Dermis microvascular lymphatic vessel endothelial cell (primary cell): ENCODE measurements around the gene SYNDIG1. TPM values are rescaled to one million over a fixed set of nuclear protein-coding genes. Genes with fewer than 3 reads are reported as not detected.
"Not testable (repeated sequence)": the region's sequence is repeated elsewhere in the genome, so short reads cannot be mapped to it uniquely, and the experiment has no call there.

Experiments used
- DNase-seq, 2 donors: peaks; one replicate each; pipeline versions ENCODE4 v3.0.0 to v3.0.0-alpha.2; 2010; ENCODE audit warnings: low read depth in 2 of 2
- total RNA-seq: library from RNA; depleted of rRNA; stranded (reverse); fragments of >200 nt; gene quantifications from 2 replicates; pipeline ENCODE4 v1.2.1, GENCODE V29; 2014

SYNDIG1 gene
- total RNA-seq, 1 donor from 2014 or later, result not detected

DNA sequence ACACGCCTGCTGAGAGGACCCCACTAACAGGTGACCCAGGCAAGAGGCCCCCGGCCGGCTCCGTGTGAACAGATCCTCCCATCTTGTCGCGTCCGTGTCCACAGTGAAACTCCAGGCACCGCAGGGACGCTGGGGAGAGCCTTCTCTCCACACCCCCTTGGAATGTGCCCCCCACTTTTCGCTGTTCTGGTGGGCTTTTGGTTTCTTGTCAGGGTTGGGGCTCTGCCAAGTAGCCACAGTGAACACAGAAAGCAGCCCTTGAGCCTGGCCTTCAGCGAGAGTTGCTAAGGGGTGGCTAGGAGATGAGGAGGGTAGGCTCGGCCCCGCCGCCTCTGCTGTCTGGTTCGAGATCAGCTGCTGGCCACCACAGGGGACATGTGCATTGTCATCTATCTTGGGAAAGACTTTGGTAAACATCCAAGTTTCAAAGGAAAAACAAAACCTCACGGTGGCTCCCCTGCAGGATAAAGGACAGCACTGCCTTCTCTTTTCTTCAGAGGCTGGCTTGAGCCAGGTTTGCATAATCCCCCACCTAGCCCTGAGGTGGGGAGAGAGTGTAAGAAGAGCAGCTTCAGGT lies 22.7 kb downstream of the SYNDIG1 start:
- no peak for DNase-seq

DNA sequence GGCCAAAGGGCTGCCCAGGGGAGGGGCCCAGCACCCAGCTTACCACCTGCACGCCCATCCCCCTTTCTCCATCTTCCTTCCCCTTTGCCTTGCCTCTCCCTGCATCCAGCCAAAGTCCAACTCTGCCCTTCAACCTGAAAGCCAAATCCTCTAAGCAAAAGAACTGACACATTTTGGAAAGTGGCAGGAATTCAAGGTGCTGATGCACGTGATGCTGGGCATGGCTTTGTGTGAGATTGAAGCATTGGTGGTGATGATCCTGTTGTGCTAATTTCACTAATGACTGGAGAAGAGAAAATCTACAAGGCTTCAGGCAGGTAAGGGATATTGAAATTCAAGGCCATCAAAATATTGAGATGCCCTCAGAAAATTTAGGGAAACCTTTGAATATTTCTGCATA lies 23.3 kb downstream of the SYNDIG1 start:
- DNase-seq, result no peak

DNA sequence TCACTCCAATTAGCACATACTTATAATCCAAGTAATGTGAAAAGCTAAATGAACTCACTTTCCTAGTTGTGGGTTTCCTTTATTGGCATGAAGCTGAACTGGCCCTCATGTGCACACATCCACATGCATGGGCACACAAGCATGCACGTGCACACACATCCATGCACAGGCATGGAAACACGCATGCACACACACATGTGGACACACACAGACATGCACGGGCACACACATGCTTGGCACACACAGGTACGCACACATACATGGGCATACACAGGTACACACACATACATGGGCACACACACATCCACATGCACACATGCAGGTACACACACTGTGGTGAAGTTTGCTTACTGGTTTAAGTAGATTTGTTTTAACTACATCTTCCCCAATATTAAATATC lies 23.8 kb downstream of the SYNDIG1 start:
- no peak for DNase-seq

DNA sequence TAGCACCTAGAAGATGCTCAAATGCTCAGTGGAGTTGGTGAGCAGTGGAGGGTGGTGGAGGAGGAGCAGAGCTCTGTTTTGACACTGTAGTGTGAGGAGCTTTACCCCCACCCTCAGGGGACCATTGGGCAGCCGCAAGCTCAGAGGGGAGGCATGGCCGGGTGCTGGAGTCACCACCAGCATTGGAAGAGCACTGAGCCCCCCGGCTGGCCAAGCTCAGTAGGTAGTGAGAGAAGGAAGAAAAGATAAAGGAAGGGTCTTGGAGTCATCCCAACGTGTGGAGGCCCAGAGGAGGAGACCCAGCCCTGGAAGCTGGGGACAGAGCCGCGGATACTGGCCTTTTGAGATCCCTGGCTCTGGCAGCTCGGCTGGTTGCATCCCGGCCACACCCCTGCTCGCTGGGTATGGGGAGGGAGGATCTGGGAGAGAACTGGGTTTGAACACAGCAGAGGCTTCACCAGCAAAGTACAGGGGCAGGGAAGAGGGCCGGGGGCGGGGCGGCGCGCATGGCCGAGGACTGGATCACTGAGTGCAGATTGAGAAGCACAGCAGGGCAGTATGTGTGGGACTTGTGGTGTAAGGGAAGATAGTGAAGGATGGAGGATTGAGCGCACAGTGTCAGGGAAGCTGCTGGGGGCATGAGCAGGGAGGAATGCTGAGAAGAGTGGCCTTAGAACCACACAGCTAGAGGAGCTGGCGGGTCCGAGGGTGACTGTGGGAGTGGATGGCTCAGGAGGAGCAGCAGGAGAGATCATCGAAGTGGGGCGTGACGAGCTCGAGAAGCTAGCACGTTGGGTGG lies 24.4 kb downstream of the SYNDIG1 start:
- no peak for DNase-seq

GRCh38 chr20:24494460-24494920 lies 25.1 kb downstream of the SYNDIG1 start:
- DNase-seq, result no peak

DNA sequence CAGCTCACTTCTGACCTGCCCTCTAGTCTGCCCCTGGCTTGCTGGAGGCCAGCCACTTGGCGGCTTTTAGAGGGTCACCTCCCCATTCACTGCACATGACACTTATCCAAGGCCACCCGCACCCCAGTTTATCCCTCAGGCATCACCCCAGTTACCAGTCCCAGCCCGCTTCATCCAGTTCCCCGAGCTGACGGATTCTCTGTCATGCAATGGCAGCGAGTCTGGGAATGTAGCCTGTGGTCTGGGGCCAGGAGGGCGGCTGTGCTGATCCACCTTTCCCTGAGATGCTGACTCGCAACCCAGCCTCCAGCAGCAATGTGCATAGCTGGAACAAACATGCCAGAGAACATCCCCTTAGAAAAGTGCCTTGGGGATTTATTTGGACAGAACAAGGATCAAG lies 25.8 kb downstream of the SYNDIG1 start:
- DNase-seq, result no peak

- no peak for DNase-seq
Measured at GRCh38 chr20:24497851-24498250, 28.4 kb downstream of the SYNDIG1 start.

DNA sequence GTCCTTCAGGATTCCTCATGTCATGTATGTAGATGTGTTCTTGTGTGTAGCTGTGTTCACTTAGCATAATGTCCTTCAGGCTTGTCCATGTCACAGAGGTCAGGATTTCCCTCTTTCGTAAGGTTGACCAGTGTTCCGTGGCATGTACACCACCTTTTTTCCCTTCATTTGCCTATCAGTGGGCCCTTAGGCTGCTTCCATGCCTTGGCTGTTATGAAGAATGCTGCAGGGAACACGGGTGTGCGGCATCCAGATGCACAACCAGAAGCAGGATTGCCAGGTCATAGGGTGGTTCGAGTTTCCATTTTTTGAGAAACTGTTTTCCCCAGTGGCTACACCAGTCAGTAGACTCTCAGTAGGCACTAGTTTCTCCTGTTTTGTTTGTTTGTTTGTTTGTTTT lies 29.2 kb downstream of the SYNDIG1 start:
- DNase-seq, result no peak

DNA sequence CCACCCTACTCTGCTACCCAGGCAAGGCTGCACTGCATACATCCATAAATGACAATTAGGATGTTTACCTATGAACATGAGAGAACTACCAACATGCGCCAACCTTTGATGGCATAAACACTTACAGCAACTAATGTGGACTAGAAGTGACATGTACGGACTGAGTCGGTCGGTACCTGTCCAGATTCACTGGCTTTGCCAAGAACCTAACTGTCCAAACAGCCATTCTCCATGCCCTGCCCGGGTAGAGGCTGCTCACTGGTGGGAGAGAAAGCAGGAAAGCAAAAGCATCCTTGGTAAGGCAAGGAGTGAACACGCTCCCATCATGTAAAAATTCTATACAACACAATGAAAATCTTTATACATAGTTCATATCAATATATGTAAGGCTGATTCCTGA lies 30.0 kb downstream of the SYNDIG1 start:
- DNase-seq, result no peak

- no peak for DNase-seq
Measured at GRCh38 chr20:24501764-24502556, 32.5 kb downstream of the SYNDIG1 start.

GRCh38 chr20:24502661-24503060 lies 33.2 kb downstream of the SYNDIG1 start:
- DNase-seq, result no peak

DNA sequence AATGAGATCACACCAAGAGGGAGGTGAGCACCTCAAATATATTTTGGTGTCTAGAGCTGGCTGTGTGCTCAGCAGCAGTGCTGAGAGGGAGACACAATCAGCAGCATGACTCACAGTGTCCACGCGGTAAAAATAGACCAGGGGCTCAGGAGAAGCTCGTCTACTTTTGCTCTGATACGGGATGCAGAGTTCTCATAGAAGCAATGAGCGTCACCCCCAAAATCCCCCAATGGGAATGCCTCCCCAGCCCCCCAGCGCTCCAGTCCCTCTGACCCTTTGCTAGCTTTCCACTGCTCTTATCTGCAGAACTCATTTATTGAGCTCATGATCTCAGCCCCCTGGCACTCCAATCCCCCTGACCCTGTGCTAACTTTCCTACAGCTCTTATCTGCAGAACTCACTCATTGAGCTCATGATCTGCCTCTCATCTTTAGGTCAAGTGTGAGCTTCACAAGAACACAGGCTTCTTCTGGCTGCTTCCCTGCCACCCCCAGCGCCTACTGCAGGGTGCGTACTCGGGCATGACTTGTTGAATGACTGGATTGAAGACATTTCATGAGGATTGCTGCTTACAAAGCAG lies 34.0 kb downstream of the SYNDIG1 start:
- no peak for DNase-seq

DNA sequence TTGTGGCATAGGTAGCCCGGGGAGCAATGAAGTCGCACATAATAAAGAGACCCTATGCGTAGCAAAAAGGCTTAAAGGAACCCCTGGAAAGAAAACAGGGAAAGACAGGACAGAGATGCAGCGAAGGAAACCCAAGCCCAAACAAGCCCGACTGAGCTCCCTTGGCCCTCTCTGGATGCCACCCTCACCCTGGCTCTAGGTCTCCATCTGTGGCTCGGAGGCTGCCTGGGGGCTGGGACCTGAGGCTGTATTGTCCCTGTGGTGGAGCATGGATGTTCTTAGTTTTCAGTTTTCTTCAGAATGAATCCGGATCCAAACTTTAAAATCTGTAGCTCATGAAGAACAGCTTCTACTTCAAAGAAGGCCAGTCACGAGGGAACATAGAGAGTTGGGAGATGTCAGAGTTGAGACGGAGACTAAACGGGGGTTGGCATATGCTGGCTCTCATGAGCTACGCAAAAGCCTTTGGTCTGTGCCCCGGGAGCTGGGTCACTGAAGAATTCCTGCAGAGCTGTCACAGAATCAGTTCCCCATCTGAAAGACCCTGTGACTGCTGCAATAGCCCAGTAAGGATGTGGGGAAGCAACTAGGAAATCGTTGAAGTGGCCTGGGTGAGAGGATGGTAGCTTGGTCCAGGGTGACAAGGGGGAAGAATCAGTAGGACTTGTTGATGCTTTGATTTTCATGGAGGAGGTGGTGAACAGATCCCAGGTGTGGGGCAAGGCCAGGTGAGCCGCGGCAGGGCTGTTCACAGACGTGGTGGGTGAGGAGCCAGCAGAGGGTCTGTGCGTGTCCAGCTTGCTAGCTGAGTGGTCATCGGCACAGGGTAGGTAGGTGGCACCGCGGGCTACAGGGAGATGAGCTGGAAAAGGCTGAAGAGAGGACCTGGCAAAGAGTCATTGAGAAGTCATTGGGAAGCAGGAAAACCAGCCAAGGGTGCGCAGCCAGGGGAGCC lies 35.2 kb downstream of the SYNDIG1 start:
- DNase-seq, result no peak

- DNase-seq, result no peak
Measured at GRCh38 chr20:24506146-24506545, 36.7 kb downstream of the SYNDIG1 start.

- no peak for DNase-seq
Measured at GRCh38 chr20:24506696-24507095, 37.3 kb downstream of the SYNDIG1 start.

DNA sequence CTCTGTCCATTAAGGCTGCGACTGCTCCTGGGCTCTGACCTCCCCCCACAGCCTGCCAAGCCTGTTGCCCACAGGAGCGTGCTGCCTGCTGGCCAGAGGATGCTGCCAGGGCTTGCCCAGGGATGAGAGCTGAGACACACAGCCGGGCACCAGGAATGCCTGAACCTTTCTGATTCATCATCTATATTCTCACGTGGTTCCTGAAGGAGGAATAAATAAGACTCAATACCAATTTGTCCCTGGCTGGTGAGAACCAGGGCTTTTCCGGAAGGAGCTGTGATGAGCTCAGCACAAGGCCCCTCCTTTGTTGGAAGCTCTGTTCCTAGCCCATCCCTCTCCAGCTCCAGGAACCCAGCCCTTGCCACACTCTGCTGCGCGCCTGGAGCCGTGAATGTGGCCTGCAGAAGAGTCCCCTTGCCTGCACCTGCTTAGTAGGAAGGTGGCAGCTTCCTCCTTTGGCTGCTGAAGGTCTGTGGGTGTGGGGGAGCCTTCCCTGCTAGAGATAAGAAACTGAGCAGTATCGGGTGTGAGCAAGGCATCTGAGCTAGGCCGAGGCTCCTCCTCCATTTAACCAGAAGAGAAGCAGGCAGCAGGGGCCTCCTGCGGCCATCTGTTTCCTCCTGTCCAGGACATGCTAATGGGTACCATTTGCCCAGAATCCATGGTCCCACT lies 37.9 kb downstream of the SYNDIG1 start:
- DNase-seq, result no peak

DNA sequence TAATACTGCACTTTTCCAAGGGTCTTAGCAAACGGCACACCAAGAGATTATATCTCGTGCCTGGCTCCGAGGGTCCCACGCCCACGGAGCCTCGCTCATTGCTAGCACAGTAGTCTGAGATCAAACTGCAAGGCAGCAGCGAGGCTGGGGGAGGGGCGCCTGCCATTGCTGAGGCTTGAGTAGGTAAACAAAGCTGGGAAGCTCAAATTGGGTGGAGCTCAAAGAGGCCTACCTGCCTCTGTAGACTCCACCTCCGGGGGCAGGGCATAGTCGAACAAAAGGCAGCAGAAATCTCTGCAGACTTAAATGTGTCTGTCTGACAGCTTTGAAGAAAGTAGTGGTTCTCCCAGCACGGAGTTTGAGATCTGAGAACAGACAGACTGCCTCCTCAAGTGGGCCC lies 43.0 kb downstream of the SYNDIG1 start:
- DNase-seq, result not testable (repeated sequence)

DNA sequence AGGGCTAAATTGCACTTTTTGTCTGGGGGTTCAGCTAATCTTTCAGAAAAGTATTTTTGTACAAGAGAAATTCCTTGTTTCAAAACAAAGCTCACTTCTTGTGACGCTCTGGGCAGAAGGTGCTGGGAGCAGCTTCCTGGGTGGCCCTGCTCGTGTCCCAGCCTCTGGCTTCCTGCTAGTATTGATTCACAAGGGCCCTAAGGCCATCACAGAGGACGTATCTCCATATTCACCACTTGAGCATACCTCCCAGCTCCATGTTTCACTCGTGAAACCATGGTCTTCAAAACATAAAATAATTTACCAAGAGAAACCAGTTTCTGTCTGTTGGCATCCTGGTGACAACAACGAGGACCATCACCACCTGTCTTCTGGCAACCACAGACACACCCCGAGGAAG lies 49.1 kb downstream of the SYNDIG1 start:
- DNase-seq, result no peak

DNA sequence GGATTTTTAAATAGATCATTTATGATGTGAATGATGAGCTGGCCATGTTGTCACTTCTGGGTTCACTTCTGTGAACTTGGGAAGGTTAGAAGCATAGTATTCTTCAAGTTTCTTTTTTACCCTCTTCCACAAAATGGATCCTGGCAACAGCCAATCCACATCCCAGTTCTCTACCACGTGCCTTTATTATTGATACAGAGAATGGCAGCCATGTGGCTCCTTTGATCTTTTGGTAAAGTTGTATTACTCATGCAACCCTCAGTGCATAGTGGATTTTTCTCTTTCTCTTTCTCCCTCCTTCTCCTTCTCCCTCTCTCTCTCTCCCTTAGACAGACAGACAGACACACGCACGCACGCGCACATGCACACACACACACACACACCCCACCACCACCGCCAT lies 50.0 kb downstream of the SYNDIG1 start:
- no peak for DNase-seq

DNA sequence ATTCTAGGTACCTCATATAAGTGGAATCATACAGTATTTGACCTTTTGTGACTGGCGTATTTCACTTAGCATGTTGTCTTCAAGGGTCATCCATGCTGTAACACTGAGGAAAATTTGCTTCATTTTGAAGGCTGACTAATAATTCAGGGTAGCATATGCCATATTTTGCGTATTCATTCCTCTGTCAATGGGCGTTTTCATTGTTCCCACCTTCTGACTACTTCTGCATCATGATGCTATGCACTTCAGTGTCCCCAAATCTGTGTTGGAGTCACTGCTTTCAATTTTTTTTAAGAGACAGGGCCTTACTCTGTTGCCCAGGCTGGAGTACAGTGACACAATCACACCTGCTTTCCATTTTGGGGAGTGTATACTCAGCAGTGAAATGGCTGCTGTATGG lies 51.6 kb downstream of the SYNDIG1 start:
- no peak for DNase-seq
